ENCODE data around the gene UBR7.

DNA sequence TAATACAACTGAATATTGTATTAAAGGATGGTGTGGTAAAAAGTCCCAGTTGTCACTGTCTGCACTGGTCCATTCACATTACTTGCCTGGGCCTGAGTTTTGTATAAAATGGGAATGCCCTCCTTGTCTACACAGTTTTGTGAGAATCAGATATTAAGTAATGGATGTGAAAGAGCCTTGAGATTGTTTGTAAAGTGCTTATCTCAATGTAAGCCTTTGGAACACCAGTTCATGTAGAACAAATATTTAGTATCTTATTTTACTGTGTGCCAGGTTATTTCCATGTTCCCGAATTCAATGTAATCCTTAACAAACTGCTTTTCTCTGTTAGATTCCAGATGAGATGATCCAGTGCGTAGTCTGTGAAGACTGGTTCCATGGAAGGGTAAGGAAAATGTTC is 7.5 kb downstream of the UBR7 start:
- TF ChIP-seq CTCF (IDR thresholded peaks at IDR 0.05) (no peak), POLR2A (IDR thresholded peaks at IDR 0.05) (no peak)
